HG03460 (cell line): ENCODE data around the gene RAVER1.
"Not testable (repeated sequence)": the region's sequence is repeated elsewhere in the genome, so short reads cannot be mapped to it uniquely, and the experiment has no call there.

Experiments used
- ATAC-seq: cut with Tn5 transposase; IDR thresholded peaks from one replicate; pipeline ENCODE4 v1.9.1; 2021; ENCODE audit not compliant: unreplicated experiment

The RAVER1 gene

GRCh38 chr19:10291554-10292205 is 41.6 kb downstream of the RAVER1 start:
- ATAC-seq = no peak

GRCh38 chr19:10290876-10291553 is 42.3 kb downstream of the RAVER1 start:
- ATAC-seq = no peak

- no peak for ATAC-seq
Observed at GRCh38 chr19:10290357-10290875, 42.9 kb downstream of the RAVER1 start.

- no peak for ATAC-seq
Observed at GRCh38 chr19:10289836-10290356, 43.4 kb downstream of the RAVER1 start, which contains the start of gene ICAM5. TSS of gene ICAM5 (plus strand) at chr19:10289952. CDS start at chr19:10290044, 92 bp downstream.

GRCh38 chr19:10289167-10289835 is 44.0 kb downstream of the RAVER1 start:
- ATAC-seq = no peak

- ATAC-seq = no peak
Observed at GRCh38 chr19:10288662-10289166, 44.6 kb downstream of the RAVER1 start.

GRCh38 chr19:10286803-10287737 is 46.3 kb downstream of the RAVER1 start, which contains the start of gene ICAM4:
TSS of gene ICAM4 (plus strand) at chr19:10286955. CDS start at chr19:10287013, 58 bp downstream.
- ATAC-seq = no peak

GRCh38 chr19:10285393-10285792 is 47.9 kb downstream of the RAVER1 start:
- ATAC-seq = no peak

GRCh38 chr19:10284960-10285278 is 48.4 kb downstream of the RAVER1 start:
- ATAC-seq = no peak

GRCh38 chr19:10284065-10284959 is 49.0 kb downstream of the RAVER1 start:
- ATAC-seq = no peak

- no peak for ATAC-seq
Observed at GRCh38 chr19:10283301-10284064, 49.8 kb downstream of the RAVER1 start.

- not testable (repeated sequence) for ATAC-seq
Observed at GRCh38 chr19:10282043-10282442, 51.3 kb downstream of the RAVER1 start.

GRCh38 chr19:10279737-10280442 is 53.4 kb downstream of the RAVER1 start:
- no peak for ATAC-seq

- ATAC-seq = no peak
Observed at GRCh38 chr19:10278935-10279334, 54.4 kb downstream of the RAVER1 start.

- no peak for ATAC-seq
Observed at GRCh38 chr19:10277795-10278589, 55.3 kb downstream of the RAVER1 start.

- ATAC-seq = no peak
Observed at GRCh38 chr19:10274589-10274988, 58.7 kb downstream of the RAVER1 start.

GRCh38 chr19:10271543-10272086 is 61.7 kb downstream of the RAVER1 start:
- ATAC-seq = peak; percentile 13
